C1 segment of cervical spinal cord (tissue), 14 donors: ENCODE data around the gene IL17RE.
A peak's percentile ranks its signal among the peaks of the same experiment; 100 is the strongest.

Source experiments
- DNase-seq, 14 donors: peaks; one replicate each; lab custom pipeline; 2025; lab: John Stamatoyannopoulos, UW

IL17RE gene

DNA sequence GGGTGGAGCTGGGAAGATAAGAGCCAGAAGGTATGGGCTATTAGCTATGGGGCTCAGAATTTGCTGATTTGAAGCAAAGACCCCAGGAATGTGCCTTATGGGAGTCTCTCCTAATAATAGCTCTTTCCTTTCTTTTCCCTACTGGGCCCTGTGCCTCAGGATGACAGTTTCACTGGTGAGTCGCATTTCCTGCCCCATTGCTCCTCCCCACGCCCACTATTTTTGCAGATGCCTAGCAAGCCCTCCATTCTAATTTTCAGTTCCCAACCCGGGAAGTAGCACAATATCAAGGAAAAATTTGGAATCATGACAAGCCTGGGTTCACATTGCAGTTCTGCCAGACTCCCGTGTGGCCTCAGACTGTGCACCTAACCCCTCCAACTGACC lies 583 bp downstream of the IL17RE start:
- peak in 1 of 14 donors; percentile 54 for DNase-seq

DNA sequence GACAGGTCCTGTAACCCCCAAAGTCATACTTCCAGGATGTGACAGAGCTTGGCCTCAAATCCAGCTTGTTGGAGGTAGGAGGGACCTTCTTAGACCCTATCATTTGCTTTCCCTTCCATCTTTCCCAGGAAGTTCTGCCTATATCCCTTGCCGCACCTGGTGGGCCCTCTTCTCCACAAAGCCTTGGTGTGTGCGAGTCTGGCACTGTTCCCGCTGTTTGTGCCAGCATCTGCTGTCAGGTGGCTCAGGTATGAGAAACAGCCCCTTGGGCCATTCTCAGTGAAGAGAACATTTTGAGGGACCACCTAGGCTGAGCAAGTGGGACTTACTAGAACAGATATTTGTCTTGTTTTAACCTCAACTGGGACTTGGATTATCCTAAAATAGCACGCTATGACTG lies 1.3 kb downstream of the IL17RE start:
- no peak for DNase-seq

DNA sequence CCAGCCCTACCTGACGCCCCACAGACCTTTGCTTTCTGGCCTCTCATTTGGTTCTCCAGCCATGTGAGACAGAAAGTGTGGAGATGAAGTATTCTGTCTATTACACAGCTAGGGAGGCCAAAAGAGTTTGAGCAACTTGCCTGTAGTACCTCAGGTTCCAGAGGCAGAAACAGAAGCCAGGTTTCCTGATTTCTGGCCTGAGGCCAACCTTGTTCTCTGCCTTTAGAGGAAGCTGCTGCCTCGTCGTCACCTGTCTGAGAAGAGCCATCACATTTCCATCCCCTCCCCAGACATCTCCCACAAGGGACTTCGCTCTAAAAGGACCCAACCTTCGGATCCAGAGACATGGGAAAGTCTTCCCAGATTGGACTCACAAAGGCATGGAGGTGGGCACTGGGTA lies 3.8 kb downstream of the IL17RE start:
- DNase-seq, result no peak

DNA sequence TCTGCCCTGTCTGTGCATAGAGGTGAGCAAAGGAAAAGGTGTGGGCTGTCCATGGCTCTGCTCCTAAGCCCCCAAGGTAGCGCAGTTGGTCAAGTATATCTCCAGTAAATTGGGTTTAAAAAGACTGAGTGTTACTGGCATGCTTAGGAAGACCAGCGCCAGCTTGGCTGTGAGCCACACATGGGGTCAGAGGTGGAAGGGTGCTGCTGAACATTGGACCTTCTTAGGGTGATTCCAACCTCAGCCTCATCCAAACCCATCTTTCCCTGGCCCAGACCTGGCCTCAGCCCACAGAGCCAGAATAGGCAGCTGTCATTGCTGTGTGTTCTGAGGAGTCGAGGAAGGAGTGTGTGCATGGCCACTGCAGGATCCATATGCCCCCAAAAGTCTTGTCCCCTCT lies 5.6 kb downstream of the IL17RE start:
- DNase-seq, result no peak

DNA sequence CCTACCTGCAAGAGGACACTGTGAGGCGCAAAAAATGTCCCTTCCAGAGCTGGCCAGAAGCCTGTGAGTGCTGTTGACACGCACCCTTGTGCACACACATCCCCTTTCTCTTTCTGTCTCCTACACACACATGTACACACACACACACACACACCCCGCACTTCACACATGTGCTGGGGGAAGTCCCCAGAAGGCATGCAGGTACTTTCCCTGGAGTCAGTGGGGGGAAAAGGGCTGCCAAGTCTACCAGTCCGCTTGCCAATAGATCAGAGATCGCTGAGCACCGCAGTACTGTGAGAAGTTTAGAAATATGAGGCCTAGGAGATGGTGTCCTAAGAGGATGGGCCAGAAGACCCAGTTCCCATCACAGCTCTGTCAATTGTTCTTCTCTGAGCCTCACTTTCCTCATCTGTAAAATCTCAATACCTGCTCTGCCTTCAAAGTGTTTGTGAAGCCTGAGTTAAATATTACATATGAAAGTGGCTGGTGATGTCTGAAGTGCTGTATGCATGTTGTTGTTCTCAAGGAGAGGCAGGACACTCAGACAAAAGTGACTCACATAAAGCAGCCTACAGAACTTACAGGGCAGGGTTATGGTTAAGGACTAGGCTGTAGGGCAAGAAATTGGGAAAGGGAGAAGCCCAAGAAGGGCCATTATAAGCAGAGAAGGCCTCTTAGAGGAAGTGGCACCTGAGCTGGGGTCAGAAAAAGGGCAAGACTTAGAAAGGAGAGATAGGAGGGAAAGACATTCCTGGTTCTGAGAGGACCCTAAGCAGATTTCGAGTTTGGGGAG lies 6.8 kb downstream of the IL17RE start:
- no peak for DNase-seq

DNA sequence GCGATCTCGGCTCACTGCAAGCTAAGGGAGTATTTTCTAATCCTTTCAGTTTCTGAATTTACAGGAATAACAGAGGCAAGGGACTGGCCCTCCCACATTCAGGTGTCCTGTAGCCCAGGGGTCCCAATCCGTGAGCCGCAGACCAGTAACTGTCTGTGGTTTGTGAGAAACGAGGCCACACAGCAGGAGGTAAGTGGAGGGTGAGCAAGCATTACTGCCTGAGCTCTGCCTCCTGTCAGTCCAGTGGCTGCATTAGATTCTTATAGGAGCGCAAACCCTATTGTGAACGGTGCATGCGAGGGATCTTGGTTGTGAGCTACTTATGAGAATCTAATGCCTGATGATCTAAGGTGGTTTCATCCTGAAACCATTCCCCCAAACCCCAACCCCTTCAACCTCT lies 9.2 kb downstream of the IL17RE start:
- no peak for DNase-seq

DNA sequence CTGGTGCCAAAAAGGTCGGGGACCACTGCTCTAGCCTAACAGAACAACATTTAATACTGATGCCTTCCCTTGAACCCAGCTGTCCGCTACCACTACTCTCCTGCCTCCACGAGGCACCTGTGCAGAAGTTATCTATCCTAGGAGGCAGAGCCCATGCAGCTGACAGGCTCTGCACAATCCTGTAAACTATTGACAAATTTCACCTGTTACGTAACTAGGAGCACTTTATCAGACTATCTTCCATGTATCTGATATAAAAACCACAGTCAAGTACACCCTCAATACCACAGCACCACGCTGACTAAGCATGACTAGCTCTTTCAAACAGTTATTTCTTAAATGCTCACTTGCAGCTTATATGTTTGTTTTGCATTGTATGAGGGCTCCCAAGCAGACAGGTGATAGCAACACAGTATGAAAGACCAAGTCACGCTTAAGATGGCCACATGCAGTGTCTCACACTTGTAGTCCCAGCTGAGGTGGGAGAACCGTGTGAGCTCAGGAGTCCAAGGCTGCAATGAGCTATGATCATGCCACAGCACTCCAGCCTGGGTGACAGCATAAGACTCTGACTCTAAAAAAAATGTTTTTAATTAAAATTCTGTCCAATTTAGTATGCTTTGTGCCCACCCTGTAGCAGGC lies 9.8 kb downstream of the IL17RE start:
- DNase-seq, result no peak

DNA sequence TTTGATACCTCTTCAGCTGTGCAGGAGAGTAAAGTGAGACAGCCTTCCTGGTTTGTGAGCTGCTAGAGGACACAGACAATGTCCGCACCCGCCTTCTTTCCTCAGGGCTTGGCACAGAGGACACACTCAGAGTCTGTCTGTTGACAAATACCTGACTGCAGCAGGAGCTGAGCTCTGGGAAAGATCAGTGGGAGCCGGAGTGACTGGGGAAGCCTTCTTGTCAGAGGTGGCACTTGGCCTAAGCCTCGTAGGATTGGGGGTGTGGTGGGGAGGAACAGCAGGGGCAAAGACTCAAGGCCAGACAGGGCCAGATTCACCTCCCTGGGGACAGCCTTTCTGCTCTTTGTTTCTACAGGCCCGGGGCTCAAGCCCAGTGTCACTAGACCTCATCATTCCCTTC lies 11.0 kb downstream of the IL17RE start:
- DNase-seq, result no peak

DNA sequence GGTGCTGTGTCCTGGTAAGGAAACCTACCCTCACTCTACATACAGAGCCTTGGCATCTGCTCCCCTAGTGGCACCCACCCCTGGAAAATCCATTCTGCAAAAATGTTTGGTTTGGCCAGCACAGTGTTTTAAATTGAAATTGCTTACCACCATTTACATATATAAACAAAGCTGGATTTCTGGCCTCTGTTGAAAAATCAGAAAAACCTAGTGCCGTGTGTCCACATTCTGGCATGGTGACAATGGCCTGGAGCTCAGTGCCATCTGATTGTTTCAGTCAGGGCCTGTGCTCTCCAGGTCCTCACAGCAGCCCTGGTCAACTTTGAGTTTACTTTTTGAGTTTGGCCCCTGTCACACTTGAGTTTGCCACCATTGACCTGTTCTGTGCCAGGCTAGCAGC lies 11.4 kb downstream of the IL17RE start:
- DNase-seq, result no peak

DNA sequence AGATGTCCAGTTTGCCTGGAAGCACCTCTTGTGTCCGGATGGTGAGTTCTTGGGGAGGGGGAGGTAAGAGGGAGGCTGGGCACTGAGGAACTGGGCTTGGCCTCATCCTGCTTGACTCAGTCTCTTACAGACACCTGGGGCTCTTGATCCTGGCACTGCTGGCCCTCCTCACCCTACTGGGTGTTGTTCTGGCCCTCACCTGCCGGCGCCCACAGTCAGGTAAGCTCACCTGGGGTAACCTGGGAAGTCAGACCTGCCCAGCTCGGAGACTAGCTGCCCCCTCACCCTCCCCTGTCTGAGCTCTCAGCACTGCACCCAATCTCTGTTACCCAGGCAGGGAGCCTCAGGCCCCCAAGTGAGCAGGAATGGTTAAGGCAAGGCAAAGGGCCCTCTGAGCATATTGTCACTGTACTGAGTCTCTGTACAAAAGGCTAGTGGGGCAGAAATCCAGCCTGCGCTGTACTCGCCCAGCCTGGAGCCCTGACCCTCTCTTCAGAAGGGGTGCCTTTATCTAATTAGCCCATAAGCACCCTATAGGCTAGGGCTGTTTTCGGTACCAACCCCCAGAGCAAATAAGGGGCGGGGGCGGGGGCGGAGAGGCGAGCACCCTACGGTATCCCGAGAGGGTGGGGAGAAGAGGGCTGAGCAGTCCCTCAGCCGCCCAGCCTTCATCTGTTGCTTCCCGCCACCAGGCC lies 12.1 kb downstream of the IL17RE start:
- DNase-seq, result peak in 1 of 14 donors; percentile 3

DNA sequence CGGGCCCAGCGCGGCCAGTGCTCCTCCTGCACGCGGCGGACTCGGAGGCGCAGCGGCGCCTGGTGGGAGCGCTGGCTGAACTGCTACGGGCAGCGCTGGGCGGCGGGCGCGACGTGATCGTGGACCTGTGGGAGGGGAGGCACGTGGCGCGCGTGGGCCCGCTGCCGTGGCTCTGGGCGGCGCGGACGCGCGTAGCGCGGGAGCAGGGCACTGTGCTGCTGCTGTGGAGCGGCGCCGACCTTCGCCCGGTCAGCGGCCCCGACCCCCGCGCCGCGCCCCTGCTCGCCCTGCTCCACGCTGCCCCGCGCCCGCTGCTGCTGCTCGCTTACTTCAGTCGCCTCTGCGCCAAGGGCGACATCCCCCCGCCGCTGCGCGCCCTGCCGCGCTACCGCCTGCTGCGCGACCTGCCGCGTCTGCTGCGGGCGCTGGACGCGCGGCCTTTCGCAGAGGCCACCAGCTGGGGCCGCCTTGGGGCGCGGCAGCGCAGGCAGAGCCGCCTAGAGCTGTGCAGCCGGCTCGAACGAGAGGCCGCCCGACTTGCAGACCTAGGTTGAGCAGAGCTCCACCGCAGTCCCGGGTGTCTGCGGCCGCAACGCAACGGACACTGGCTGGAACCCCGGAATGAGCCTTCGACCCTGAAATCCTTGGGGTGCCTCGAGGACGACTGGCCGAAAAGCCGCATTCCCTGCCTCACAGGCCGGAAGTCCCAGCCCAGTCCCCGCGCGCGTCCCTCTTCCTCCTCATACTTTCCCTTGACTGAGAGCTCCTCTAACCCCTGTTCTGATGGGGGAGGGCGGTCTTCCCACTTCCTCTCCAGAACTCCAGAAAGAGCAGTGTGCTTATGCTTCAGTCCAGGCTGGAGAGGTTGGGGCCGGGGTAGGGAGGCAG lies 12.8 kb downstream of the IL17RE start:
- peak in 11 of 14 donors; percentile 19 to 72 (median 40) for DNase-seq

DNA sequence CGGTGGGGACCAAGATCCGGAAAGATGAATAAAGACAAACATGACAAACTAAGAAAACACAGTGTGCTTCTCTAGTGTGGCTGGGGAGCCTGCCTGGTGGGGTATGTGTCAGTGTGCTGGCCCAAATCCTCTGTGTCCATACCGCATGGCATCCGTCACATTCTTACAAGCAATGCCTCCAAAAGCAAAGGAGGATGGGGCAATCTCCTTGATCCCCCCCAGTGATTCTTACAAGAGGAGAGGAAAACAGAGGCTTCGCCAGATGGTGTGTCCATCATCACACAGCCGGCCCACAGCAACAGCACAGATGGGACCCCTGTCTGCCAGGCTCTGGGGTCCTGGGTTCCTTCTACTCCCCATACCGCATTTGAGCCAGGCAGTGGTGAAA lies 13.7 kb downstream of the IL17RE start:
- peak in 2 of 14 donors; percentile 24 to 41 for DNase-seq

DNA sequence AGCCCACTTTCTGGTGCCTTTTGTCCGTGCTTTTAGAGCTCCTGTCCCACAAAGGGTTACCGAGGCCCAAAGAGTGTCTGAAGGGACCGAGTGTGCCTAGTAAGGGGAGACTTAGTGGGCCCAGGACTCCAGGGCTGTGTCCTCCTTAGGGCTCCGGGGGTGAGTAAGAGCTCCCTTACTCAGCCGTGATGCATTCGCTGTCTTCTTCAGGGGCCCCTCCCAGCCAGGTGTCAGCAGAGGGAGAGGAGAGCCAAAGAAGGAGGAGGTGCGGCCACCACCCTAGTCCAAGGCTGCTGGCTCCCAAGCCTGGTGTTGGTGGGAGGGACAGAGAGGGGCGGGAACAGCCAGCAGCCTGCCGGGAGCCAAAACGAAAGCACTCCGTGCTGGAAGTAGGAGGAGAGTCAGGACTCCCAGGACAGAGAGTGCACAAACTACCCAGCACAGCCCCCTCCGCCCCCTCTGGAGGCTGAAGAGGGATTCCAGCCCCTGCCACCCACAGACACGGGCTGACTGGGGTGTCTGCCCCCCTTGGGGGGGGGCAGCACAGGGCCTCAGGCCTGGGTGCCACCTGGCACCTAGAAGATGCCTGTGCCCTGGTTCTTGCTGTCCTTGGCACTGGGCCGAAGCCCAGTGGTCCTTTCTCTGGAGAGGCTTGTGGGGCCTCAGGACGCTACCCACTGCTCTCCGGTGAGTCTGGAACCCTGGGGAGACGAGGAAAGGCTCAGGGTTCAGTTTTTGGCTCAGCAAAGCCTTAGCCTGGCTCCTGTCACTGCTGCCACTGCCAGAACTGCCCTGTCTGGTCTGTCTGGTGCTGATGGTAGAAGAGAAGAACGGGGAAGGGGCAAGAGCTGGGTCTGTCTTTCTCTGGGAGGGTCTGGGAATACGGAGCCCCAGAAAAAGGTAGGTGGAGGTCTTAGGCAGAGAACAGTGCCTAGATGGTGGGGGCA lies 14.4 kb downstream of the IL17RE start, which contains the start of gene IL17RC:
IL17RC (plus strand) TSS at position 365 of the 947 bp plus-strand sequence; CDS start at position 583, 218 bp downstream.
- DNase-seq, result peak; percentile 26 to 81 (median 54)

DNA sequence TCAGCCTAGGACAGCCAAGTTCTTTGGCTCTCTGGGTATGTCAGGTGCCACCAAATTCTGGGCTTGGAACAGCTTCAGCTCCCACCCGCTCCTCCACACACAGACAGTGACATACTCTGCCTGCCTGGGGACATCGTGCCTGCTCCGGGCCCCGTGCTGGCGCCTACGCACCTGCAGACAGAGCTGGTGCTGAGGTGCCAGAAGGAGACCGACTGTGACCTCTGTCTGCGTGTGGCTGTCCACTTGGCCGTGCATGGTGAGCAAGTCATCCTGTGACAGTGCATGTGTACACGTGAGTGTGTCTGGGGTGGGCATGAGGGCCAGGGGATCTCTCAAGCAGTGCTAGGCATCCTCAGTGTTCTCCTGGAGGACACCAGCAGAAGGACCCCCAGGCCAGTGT lies 15.2 kb downstream of the IL17RE start:
- DNase-seq, result no peak

DNA sequence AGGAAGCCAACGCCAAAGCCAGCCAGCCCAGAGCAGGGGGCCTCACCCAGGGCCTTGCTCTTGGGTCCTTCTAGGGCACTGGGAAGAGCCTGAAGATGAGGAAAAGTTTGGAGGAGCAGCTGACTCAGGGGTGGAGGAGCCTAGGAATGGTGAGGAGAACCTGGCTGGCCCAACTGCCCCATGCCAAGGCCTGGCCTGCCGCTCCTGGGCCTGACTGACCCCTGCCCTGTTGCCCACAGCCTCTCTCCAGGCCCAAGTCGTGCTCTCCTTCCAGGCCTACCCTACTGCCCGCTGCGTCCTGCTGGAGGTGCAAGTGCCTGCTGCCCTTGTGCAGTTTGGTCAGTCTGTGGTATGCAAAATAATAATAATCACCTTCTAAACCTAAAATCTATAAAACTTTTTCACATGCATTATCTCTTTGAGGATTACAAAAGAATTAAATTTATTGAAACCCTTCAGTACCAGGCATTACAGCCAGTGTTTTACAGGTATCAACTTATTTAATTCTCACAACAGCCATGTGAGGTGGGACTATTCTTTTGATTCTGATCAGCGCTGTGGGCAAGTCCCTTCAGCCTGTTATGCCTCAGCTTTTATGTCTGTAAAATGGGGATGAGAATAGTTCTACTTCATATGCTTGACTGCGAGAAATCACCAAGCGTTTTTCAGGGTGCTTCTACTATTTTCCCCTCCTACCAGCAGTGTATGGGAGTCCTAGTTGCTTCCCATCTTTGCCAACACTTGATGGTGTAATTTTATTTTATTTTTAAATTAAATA lies 15.8 kb downstream of the IL17RE start:
- DNase-seq, result no peak

DNA sequence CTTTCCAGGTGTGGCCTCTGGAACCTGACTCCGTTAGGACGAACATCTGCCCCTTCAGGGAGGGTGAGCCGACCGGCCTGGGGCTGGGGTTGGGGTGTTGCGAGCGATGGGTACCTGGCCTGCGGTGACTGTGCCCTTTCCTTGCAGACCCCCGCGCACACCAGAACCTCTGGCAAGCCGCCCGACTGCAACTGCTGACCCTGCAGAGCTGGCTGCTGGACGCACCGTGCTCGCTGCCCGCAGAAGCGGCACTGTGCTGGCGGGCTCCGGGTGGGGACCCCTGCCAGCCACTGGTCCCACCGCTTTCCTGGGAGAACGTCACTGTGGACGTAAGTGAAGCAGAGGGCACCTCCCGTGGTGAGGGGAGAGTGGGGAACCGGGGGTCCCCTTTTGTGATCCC lies 25.5 kb downstream of the IL17RE start:
- DNase-seq, result no peak

DNA sequence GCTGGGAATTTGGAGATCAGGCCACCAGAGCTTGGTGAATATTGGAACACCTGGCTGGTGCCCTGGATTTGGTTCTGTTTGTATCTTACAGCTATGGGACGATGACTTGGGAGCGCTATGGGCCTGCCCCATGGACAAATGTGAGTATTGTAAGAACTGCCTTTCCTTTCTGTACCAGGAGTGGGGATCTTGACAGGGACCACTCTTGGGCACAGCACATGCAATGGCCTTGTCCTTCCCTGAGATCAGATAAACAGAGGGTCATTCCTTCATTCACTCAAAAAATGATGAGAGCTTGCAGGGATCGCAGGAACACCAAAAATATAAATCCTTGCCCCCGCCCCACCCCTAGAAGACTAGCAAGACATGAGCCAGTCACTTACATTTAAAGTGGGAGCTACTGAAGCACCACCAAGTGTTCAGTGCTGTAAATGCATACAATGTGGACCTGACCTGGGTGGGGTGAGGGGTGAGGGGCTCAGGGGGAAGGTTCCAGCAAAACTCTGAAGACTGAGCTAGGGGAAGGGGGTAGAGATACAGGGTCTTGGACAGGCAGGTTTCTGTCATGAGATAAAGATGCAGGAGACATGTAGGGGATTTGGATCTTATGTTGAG lies 28.3 kb downstream of the IL17RE start:
- no peak for DNase-seq

DNA sequence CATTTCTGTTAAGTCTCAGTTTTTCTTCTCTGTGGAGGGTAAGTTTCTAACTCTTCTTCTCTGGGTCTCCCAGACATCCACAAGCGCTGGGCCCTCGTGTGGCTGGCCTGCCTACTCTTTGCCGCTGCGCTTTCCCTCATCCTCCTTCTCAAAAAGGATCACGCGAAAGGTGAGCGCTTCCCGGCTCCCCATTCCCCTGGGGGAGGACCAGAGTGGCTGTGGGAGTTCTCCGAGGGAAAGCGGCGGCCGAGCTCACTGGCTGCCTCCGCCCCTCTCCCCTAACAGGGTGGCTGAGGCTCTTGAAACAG lies 29.8 kb downstream of the IL17RE start:
- no peak for DNase-seq

DNA sequence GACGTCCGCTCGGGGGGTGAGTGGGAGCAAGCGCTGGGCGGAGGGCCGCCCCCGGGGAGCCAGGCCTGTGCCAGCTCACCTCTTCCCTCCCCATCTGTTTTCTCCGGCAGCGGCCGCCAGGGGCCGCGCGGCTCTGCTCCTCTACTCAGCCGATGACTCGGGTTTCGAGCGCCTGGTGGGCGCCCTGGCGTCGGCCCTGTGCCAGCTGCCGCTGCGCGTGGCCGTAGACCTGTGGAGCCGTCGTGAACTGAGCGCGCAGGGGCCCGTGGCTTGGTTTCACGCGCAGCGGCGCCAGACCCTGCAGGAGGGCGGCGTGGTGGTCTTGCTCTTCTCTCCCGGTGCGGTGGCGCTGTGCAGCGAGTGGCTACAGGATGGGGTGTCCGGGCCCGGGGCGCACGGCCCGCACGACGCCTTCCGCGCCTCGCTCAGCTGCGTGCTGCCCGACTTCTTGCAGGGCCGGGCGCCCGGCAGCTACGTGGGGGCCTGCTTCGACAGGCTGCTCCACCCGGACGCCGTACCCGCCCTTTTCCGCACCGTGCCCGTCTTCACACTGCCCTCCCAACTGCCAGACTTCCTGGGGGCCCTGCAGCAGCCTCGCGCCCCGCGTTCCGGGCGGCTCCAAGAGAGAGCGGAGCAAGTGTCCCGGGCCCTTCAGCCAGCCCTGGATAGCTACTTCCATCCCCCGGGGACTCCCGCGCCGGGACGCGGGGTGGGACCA lies 30.4 kb downstream of the IL17RE start:
- DNase-seq, result peak in 11 of 14 donors; percentile 27 to 77 (median 63)
